Bone marrow (tissue), 2 donors: Measurements from ENCODE around the gene ZCCHC18.

Source experiments
- DNase-seq, 2 donors: peaks; one replicate each; lab custom pipeline; 2025; lab: John Stamatoyannopoulos, UW

Gene ZCCHC18

DNA sequence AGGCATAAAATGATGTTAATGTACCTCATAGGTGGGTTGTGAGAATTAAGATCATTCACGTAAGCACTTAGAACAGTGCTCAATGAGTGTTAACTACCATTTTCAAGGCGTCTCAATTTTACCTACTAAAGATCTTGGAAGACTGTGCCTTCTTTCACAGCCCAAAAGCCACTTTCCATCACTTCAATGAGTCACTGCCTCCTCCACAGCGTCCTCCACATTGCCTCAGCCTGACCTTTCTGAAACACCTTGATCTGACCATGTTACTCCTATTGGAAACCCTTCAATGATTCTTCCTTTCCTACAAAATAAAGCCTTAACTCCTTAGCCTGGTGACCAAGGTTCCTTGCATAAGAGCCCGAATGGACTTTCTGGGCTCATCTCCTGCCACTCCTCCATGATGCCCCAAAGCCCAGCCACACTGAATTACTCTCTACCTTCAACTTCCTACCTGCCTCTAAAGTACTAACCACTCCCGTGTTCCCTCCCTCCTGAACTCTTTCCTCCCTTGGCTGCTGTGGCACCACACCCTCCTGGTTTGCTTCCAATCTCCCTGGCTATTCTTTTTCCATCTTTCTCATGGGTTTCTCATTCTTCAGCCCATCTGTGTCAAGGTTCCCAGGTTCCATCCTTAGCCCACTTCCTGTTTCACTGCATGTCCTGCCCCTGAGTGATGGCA is 22.4 kb downstream of the ZCCHC18 start:
- no peak for DNase-seq

DNA sequence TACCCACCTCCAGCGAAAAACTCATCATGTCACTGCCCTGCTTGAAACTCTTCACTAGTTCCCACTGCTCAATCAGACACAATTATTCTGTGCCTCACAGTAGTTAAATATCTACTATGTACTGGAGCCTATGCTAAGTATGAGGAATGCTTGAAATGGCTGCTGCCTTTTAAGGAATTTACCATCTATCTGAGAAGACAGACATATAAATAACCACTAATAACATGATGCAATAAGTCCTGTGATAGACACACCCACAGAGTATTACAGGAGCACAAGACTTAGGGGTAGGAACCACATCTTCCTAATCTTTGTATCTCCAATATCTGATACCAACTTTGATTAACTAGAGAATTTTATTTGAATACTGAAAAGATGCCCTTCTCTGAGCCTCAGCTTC is 23.4 kb downstream of the ZCCHC18 start:
- DNase-seq, result no peak

DNA sequence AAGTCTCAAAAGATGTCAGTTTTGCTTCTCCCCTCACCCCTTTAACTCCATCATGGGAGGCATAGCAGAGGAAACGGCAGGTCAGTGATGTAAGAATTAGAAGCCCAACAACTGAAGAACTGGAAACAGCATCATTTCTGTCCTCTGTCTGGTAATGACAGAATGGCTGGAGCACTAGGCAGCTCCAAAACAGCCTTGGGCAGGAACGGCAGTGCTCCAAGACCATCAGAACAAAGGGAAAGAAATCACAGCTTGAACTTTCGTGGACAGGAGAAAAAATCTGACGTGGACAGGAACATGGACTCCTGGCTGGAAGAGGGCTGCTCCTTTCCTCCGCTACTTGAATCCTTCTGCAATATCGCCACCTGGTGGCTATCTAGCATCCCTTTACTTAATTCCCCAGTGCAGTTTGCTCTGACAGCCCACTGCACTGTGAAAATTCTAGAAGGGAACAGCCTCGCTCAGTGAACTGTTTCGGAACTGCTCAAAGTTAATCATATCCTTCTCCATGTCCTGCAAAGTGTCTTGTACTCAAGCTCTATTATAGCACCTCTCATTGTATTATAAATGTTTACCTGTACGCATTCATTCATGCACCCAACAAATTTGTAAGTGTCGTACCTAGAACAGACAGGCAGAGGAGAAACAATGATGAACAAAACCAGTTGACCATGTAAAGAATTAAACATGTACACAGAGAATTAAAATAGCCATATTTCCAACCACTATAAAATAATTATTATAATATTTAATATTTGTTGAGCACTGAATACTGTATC is 24.1 kb downstream of the ZCCHC18 start:
- peak in 1 of 2 donors; percentile 22 for DNase-seq

DNA sequence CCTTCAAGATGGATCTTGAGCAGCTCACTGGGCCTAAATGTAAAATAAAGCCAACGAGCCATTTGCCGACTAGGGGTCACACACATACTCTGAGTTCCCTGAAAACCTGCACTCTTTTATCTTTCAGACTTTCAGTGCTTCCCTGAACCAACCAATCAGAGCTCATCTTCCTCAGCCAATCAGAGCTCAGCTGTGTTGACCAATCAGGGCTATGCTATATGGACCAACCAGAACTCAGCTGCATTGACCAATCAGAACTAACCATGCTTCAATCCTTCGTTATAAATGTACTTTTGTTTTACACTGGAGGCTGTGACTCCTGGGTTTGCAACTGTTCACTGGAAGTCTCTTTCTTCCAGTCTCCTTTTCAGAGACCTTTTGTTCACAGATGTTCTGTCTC is 25.2 kb downstream of the ZCCHC18 start:
- DNase-seq, result no peak

DNA sequence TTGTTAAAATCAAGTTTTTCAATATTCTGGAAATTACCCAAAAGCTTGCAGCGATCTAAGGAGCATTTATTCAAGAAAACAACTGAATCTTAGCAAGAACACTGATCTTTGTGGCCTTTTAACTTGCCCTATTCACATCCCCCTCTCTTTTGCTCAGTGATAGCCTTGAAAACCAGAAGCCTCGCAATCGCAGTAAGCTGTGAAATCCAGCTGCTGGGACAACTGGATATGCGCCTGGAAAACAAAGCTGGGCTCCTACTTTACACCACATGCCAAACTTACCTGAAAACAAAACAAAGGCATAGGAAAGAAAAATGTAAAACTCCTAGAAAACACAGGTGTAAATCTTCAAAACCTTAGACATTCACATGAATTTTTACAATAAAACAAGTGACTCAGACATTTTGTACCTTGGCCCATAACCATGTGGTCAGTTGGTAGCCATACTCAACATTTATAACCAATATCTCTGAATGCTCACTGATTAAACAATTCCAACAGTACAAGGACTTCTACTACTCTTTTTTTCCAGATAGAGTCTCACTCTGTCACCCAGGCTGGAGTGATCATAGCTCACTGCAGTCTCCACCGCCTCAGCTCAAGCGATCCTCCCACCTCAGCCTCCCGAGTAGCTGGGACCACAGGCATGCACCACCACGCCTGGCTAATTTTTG is 28.9 kb downstream of the ZCCHC18 start:
- no peak for DNase-seq

DNA sequence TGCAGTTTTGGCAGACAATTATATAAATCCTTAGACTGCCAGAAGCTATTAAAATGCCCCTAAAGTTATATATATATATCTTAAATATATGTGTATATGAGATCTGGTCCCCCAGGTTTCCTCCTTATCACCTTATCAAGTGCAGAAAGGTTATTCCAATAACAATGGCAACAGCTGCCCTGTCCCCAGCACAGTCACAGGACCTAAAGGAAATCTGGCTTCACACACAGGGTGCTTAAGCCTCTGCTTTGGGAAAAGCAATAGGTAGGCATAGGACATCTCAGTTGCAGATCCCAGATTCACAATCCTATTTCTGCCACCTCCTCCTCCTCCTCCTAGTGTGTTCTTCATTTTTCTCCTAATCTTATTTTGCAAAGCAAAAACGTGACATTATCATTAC is 38.7 kb downstream of the ZCCHC18 start:
- no peak for DNase-seq

DNA sequence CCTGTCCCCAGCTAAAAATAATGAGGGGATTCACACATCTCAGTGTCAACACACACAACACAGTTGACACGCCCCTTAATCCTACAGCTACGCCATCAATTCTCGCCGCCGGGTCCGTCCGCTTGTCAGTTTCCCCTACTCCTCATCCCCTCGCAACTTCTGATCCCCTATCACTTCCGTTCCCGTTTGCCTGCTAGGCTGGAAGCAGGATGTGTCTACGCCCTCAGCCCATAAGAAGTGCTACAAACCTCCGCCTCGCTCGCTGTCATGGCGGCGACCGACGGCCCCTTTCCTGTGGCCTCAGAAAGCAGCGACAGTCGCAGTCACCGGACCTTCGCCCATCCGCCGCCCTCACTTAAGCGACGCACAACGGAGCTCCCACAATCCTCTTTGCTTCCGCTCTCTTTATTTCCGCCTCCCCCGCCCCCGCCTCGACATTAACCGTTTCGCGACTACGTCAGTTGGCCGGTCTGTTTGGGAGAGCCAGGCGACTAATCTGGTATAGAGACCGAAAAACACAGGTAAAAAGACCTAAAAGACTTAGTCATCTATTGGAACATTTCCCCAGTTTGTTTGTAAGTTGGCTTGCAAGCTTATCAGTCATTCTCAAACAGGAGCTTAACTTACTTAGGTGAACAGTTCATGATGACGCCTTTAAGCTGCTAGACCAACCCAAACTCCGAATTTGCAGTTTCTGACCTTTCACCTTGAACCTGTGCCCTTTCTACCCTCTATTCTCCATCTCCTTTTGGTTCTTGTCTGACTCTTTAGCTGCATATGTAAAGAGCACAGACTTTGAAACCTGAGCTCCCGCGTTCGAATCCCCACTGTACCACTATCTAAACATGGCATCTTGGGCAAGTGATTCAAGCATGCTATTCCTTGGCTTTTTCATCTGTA is 44.6 kb downstream of the ZCCHC18 start, which contains the start of gene SLC25A53:
TSS of gene SLC25A53 (minus strand) at position 380 of the 900 bp plus-strand sequence. CDS start 51,752 bp downstream, outside the sequence.
- DNase-seq, result peak; percentile 33 to 86
